NCI-H128 (cell line): Measurements from ENCODE around the gene CPAMD8.

Experiments
- DNase-seq: peaks from one replicate; lab custom pipeline; 2025; ENCODE audit not compliant: unreplicated experiment; lab: John Stamatoyannopoulos, UW

Gene CPAMD8

GRCh38 chr19:16895467-16896145 lies 131.0 kb downstream of the CPAMD8 start:
- DNase-seq: no peak

GRCh38 chr19:16894080-16894479 lies 132.5 kb downstream of the CPAMD8 start:
- DNase-seq: no peak

GRCh38 chr19:16893686-16893989 lies 133.0 kb downstream of the CPAMD8 start:
- no peak for DNase-seq

- DNase-seq: no peak
Observed at GRCh38 chr19:16892868-16893685, 133.5 kb downstream of the CPAMD8 start.

GRCh38 chr19:16892436-16892835 lies 134.2 kb downstream of the CPAMD8 start:
- no peak for DNase-seq

DNA sequence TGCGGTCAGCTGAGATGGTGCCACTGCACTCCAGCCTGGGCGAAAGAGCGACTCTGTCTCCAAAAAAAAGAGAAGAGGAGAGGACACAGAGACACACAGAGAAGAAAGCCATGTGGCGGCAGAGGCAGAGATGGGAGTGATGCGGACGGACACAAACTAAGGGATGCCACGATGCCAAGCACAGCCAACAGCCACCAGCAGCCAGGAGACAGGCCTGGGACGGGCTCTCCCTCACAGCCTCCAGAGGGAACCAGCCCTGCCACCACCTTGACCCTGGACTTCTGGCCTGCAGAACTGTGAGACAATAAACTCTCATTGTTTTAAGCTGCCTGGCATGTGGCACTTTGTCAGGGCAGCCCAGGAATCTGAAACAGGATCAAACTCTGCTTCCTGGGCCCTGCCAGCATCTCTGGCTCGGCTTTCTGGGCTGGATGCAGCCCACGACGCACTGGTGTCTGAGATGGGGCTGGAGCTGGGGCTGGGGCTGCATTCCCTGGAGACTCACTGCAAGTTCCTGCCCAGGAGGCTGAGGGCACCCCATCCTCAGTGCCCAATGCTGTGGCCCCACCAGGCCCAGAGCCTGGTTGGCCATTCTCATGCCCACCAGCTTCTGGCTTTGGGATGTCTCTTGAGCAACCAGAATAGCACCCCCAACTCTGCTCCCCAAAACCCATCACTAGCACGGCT lies 134.8 kb downstream of the CPAMD8 start:
- no peak for DNase-seq

- DNase-seq: no peak
Observed at GRCh38 chr19:16890461-16891184, 136.0 kb downstream of the CPAMD8 start.

GRCh38 chr19:16889883-16890460 lies 136.6 kb downstream of the CPAMD8 start:
- DNase-seq: no peak

- DNase-seq: no peak
Observed at GRCh38 chr19:16889366-16889882, 137.2 kb downstream of the CPAMD8 start.

GRCh38 chr19:16888629-16889365 lies 137.8 kb downstream of the CPAMD8 start, which contains the start of gene F2RL3:
Gene F2RL3 (plus strand): TSS chr19:16888999. CDS start chr19:16889190, 191 bp downstream.
- DNase-seq: no peak

- DNase-seq: no peak
Observed at GRCh38 chr19:16887353-16888265, 139.0 kb downstream of the CPAMD8 start.

GRCh38 chr19:16886305-16886880 lies 140.2 kb downstream of the CPAMD8 start:
- no peak for DNase-seq

DNA sequence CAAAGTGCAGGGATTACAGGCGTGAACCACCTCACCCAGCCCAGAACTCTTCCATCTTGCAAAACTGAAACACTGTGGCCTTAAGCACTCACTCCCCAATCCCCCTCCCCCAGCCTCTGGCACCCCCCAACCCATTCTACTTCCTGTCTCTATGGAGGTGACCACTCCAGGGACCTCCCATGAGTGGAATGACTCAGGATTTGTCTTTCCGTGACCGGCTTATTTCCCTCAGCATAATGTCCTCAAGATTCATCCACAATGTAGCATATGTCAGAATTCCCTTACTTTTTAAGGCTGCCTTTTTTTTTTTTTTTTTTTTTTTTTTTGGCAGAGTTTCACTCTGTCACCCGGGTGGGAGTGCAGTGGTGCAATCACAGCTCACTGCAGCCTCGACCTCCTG lies 141.4 kb downstream of the CPAMD8 start:
- no peak for DNase-seq

GRCh38 chr19:16883522-16883921 lies 143.1 kb downstream of the CPAMD8 start:
- no peak for DNase-seq

GRCh38 chr19:16882146-16882545 lies 144.5 kb downstream of the CPAMD8 start:
- DNase-seq: no peak

- DNase-seq: no peak
Observed at GRCh38 chr19:16880884-16881554, 145.6 kb downstream of the CPAMD8 start.

- DNase-seq: no peak
Observed at GRCh38 chr19:16878181-16878965, 148.2 kb downstream of the CPAMD8 start.
